Suprapubic skin (tissue), 4 donors: Measurements from ENCODE around the gene PLBD1. TPM values are rescaled to one million over a fixed set of nuclear protein-coding genes. Genes with fewer than 3 reads are reported as not detected.

ENCODE experiments used
- DNase-seq, 2 donors: peaks; one replicate each; pipeline ENCODE4 v3.0.0-alpha.2; 2019; ENCODE audit warnings: low spot score in 2 of 2
- H3K27ac ChIP-seq: fragments of 200-600 bp; sonication (generic); one replicate; pipeline ENCODE4 v1.5.1; 2019
- H3K27me3 ChIP-seq: fragments of 200-600 bp; sonication (generic); one replicate; pipeline ENCODE4 v1.5.1; 2019
- H3K36me3 ChIP-seq: fragments of 200-600 bp; sonication (generic); one replicate; pipeline ENCODE4 v1.5.1; 2019
- H3K4me1 ChIP-seq: fragments of 200-600 bp; sonication (generic); one replicate; pipeline ENCODE4 v1.5.1; 2019
- H3K4me3 ChIP-seq: fragments of 200-600 bp; sonication (generic); one replicate; pipeline ENCODE4 v1.5.1; 2019; ENCODE audit warnings: mild to moderate bottlenecking
- H3K9me3 ChIP-seq: fragments of 200-600 bp; sonication (generic); one replicate; pipeline ENCODE4 v1.5.1; 2019
- EP300 ChIP-seq: sonication (generic); formaldehyde crosslinking; IDR thresholded peaks from one replicate; pipeline ENCODE4 v1.6.1; 2017; ENCODE audit warnings: antibody characterized with exemption
- POLR2A ChIP-seq, 2 donors: fragments of 450-650 bp; IDR thresholded peaks; one replicate each; pipeline ENCODE4 v1.6.1; 2017; ENCODE audit warnings: antibody characterized with exemption in 2 of 2, mild to moderate bottlenecking in 2 of 2, moderate library complexity in 2 of 2
- POLR2AphosphoS5 ChIP-seq, 3 donors: sonication (generic); formaldehyde crosslinking; IDR thresholded peaks; one replicate each; pipeline ENCODE4 v1.6.1; 2017; ENCODE audit warnings: antibody characterized with exemption in 3 of 3
- WGBS: methylation state at CpG from one replicate; pipeline ENCODE4 v1.1.5; 2018; 5-methylcytosine and 5-hydroxymethylcytosine counted together
- total RNA-seq, 4 donors: library from RNA; depleted of rRNA; stranded (reverse); fragments of >200 nt; gene quantifications; one replicate each; pipeline ENCODE4 v1.1.0, GENCODE V29; 2016
- TF ChIP-seq, protein P1 (sequence below), 2 donors: fragments of 200-600 bp in 1 of 2; fragments of 450-650 bp in 1 of 2; sonication (generic) in 1 of 2; IDR thresholded peaks; one replicate each; pipeline ENCODE4 v1.5.1; 2016 to 2019; ENCODE audit warnings: antibody characterized with exemption in 2 of 2, mild to moderate bottlenecking in 1 of 2, moderate library complexity in 1 of 2

PLBD1 gene
- total RNA-seq, 4 donors from 2014 or later: 10.6 to 22.0 (median 18.1) TPM

- no peaks in the 10 kb centered on the region for H3K27me3 ChIP-seq
- H3K4me1 ChIP-seq: no peaks in the 10 kb centered on the region
- H3K9me3 ChIP-seq: peaks cover 28% of the 10 kb centered on the region
- H3K27ac ChIP-seq: no peak overlapping the region
- no peak for DNase-seq
- TF ChIP-seq, protein P1, sequence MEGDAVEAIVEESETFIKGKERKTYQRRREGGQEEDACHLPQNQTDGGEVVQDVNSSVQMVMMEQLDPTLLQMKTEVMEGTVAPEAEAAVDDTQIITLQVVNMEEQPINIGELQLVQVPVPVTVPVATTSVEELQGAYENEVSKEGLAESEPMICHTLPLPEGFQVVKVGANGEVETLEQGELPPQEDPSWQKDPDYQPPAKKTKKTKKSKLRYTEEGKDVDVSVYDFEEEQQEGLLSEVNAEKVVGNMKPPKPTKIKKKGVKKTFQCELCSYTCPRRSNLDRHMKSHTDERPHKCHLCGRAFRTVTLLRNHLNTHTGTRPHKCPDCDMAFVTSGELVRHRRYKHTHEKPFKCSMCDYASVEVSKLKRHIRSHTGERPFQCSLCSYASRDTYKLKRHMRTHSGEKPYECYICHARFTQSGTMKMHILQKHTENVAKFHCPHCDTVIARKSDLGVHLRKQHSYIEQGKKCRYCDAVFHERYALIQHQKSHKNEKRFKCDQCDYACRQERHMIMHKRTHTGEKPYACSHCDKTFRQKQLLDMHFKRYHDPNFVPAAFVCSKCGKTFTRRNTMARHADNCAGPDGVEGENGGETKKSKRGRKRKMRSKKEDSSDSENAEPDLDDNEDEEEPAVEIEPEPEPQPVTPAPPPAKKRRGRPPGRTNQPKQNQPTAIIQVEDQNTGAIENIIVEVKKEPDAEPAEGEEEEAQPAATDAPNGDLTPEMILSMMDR (IDR thresholded peaks at IDR 0.05): no peak
- TF ChIP-seq POLR2AphosphoS5 (IDR thresholded peaks at IDR 0.05): no peak
- TF ChIP-seq POLR2A (IDR thresholded peaks at IDR 0.05): no peak
- TF ChIP-seq EP300: no peak
- H3K4me3 ChIP-seq: no peak overlapping the region
- H3K36me3 ChIP-seq: peaks cover 67% of the 10 kb centered on the region
- 100% methylated on average over 1 of the region's 1 CpG for WGBS
These were observed 96.2 kb downstream of the PLBD1 start for GRCh38 chr12:14471497-14471896.

GRCh38 chr12:14460212-14460841 lies 107.4 kb downstream of the PLBD1 start:
- H3K9me3 ChIP-seq: no peaks in the 10 kb centered on the region
- H3K4me1 ChIP-seq: no peaks in the 10 kb centered on the region
- H3K4me3 ChIP-seq: no peak overlapping the region
- WGBS: 90% methylated on average over 5 of the region's 5 CpGs
- no peak for DNase-seq
- H3K27me3 ChIP-seq: no peaks in the 10 kb centered on the region
- TF ChIP-seq, protein P1 (IDR thresholded peaks at IDR 0.05): no peak
- TF ChIP-seq POLR2A (IDR thresholded peaks at IDR 0.05) (no peak), POLR2AphosphoS5 (IDR thresholded peaks at IDR 0.05) (no peak), EP300 (no peak)
- H3K36me3 ChIP-seq: peaks cover 62% of the 10 kb centered on the region
- no peak overlapping the region for H3K27ac ChIP-seq

DNA sequence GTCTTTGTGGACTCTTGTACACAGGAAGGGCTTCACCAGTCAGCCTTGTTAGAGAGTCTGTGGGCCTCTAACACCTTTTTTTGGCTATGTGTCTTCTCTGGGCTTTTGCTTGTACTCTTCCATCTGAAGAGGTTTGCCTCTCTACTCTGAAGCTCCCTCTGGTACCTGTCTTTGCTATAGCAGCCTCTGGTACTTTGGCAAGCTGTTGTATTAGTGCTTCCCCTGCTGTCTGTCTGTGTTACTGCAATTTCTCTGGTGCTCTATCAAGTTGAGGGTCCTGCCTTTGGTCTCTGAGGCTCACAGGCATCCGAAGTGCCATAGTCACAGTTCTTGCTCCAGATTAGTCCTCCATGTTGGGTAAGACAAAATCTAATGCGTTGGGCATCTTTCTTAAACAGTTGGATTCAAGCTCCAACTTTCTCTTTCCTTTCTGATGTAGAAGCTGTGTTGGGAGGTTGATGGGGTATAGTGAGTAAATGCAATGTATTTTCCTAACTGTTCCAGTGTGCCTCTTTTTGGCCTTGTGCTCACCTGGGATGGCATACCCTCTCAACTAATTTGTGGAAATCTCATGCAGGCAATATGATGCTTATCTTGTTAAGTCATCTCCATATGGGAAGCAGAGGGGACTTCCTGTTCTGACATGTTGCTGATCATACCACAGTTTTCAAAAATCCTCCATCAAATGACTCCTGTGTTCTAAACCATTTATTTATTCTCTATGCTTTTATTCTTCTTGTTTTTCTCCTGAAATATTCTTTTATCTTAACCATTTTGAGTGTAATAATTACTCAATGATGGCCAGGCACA lies 113.4 kb downstream of the PLBD1 start:
- no peak for DNase-seq
- H3K27me3 ChIP-seq: no peaks in the 10 kb centered on the region
- no peaks in the 10 kb centered on the region for H3K4me1 ChIP-seq
- H3K36me3 ChIP-seq: peaks cover 64% of the 10 kb centered on the region
- no peaks in the 10 kb centered on the region for H3K9me3 ChIP-seq
- H3K27ac ChIP-seq: no peak overlapping the region
- TF ChIP-seq, protein P1 (IDR thresholded peaks at IDR 0.05): peak; percentile 10 to 11
- no peak for TF ChIP-seq POLR2A (IDR thresholded peaks at IDR 0.05)
- no peak overlapping the region for H3K4me3 ChIP-seq
- WGBS: 73% methylated on average over 2 of the region's 2 CpGs

Other genes with a start within 250 kb of the PLBD1 start
- 10 to 100 TPM; 41.0 to 79.6 (median 59.2) TPM for gene ATF7IP, start 202.2 kb downstream of the PLBD1 start, total RNA-seq
- under 1 TPM in 2 of 4 donors, not detected in 2; 0.11 to 0.47 TPM for gene GUCY2C, start 128.7 kb upstream of the PLBD1 start, total RNA-seq
- 10 to 100 TPM; 16.7 to 24.4 (median 19.7) TPM for gene WBP11, start 235.6 kb upstream of the PLBD1 start, total RNA-seq
- gene C12orf60, start 235.8 kb upstream of the PLBD1 start, total RNA-seq: under 1 TPM in 2 of 4 donors, not detected in 2; 0.31 to 0.83 TPM
- not detected for gene SMCO3, start 246.3 kb upstream of the PLBD1 start, total RNA-seq